ENCODE measurements around the gene TMEM164.

DNA sequence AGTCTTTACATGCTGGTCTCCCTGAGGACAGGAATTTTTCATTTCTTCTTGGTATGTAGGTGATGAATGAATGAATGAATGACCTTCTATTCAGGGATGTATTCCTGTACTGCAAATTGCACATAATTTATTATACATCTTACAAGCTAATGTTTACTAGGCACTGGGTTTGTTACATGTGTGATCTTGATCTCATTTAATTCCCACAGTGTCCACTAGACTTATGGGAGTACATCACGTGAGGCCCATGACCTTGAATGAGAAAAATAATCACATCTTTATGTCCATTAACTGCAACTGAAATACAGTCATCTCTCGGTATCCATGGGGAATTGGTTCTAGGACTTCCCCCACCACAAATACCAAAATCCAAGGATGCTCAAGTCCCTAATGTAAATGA lies 150.3 kb downstream of the TMEM164 start:
- no peak for TF ChIP-seq CTCF (conservative IDR thresholded peaks at IDR 0.05 in 1 of 2, IDR thresholded peaks at IDR 0.05 in 1 of 2; ENCODE audit: low read depth in 1 of 2, low read length in 2 of 2)
- no peak for TF ChIP-seq EZH2 (IDR thresholded peaks at IDR 0.05; ENCODE audit: low read length, missing control alignments)
